ENCODE measurements around the gene ALKBH7.

The ALKBH7 gene

GRCh38 chr19:6402058-6402457, 29.5 kb downstream of the ALKBH7 start:
- FAIRE-seq: no peak

DNA sequence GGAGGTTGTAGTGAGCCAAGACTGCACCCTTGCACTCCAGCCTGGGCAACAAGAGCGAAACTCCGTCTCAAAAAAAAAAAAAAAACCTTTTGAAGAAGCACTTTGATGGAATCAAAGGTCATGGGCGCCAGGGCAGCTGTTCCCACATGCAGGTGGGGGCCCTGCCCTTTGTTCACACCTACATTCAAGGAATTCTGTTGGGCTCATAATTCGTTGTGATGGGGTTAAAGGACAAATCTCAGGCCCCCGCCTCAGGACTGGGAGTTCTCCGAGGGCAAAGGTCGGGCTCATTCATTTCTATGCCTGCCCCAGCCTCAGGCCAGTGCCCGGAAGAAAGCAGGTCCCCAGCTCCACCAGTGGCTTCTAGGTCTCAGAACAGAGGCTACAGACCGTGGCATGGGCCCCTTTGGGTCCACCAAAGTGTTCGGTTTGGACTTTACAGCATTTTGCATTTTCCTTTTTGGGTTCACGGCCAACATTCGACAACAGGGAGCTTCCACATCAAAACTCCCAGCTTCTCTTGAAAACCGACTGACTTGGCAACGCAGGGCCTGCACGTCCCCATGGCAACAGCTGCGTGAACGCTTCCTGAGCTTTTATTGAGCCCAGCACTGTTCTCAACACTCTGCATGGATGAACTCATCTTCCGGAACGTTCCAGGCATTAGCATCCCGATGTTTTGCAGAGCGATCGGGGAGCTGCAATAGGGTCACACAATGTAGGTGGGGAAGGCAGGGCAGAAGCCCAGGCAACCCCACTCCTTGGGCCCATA, 30.4 kb downstream of the ALKBH7 start:
- no peak for FAIRE-seq

GRCh38 chr19:6406401-6406800, 33.8 kb downstream of the ALKBH7 start:
- no peak for FAIRE-seq

DNA sequence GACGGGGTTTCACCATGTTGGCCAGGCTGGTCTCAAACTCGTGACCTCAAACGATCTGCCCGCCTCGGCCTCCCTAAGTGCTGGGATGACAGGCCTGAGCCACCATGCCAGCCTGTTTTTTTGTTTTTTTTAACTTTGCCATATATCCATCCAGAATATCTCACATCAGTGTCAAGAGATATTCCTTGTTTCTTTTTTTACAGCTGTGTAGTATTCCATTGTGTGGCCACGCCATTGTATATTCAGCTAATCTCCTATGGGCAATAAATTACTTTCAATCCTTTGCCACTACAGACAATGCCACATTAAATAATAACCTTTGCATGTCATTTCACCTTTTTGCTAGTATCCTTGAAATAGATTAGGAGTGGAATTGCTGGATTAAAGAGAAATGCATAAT, 36.8 kb downstream of the ALKBH7 start:
- no peak for FAIRE-seq

- no peak for FAIRE-seq
Measured at GRCh38 chr19:6412061-6412446, 39.5 kb downstream of the ALKBH7 start.

GRCh38 chr19:6412447-6413091, 40.0 kb downstream of the ALKBH7 start:
- no peak for FAIRE-seq

DNA sequence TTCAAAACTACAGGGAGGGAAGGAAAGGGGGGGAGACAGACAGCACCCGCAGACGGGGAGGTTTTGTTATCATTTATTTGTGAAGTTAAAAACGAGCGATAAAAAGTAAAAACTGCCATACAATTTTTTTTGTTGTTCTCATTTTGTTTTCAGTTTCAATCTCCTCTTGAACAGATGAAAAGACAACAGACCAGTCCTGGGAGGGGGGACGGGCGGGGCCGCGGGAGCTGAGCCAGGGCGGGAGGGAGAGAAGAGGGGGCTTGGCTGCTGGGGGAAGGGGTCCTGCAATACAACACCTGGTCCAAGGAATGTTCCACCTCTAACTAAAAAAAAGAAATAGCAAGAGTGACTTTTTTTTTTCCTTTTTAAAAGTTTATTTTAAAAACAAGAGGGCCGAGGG, 40.7 kb downstream of the ALKBH7 start:
- no peak for FAIRE-seq

DNA sequence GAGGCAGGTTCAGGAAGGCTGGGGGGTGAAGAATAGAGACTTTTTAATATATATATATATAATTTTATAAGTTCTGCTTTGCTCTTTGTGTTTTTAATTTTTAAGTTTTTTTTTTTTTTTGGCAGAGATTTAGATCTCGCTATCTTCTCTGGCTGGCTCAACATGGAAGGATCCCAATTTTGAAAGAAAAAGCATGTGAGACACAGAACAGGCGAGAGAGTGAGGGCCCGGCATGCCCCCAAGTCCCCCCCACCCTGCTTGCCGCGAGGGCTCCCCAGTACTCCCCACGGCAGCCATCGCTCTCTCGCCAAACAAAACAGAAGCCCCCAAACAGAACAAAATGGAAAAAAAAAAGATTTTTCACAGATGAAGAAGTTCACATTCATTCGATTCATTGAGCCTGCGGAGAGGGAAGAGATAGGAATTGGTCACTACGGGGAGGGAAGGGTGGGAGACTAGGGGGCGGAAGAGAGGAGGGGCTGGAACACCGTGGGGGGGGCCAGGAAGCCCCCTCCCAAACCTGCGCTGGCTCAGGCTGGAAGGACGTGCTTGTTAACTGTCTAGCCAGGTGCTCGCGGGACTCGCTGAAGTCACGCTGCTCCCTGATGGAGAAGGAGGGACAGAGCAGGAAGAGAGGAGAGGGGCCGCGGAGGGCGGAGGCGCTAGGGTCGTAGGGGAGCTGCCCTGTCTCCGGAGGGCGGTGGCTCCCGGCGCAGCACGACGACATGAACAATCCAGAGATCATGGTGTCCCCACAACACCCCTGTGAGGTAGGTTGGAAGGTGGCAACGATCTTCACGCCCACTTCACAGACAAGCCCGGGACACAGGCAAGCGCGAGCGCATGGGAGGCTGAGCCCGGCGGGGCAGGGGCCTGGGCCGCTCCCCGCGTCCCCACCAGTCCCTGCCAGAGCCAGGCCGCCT, 41.4 kb downstream of the ALKBH7 start:
- no peak for FAIRE-seq

DNA sequence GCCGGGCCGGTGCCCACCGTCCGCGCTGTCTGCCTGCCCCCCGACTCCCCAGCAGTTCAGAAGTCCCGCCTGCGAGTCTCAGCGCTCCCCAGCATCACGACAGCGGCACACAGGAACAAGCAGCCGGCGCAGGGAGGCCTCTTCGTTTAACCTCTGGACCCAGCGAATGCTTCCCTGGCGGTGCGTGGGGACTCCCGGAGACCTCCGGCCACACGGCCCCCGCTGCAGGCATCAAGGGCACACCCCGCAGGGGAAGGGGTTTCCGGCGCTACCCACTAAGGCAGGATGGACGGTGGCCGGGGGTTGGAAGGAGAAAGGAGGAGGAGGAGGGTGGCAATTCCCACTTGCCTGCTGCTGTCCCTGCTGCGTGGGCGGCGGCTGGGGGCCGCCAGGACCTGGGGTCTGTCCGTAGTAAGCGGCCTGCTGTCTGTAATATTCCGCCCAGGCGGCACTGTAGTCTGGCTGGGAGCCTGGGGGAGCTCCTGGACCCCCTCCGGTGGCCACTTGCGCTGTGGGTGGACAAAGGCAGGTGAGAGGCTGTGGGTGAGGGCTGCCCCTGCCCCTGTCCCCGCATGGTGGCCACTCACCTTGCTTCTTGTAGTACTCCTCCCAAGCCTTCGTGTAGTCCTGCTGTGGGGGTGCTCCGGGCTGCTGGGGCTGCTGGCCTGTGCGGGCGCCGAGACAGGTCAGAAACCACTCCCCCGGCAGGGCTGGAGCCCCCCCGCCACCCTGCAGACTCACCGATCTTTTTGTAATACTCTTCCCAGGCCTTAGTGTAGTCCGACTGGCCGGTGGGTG, 42.4 kb downstream of the ALKBH7 start:
- FAIRE-seq: no peak

GRCh38 chr19:6415591-6416190, 43.1 kb downstream of the ALKBH7 start:
- FAIRE-seq: no peak

DNA sequence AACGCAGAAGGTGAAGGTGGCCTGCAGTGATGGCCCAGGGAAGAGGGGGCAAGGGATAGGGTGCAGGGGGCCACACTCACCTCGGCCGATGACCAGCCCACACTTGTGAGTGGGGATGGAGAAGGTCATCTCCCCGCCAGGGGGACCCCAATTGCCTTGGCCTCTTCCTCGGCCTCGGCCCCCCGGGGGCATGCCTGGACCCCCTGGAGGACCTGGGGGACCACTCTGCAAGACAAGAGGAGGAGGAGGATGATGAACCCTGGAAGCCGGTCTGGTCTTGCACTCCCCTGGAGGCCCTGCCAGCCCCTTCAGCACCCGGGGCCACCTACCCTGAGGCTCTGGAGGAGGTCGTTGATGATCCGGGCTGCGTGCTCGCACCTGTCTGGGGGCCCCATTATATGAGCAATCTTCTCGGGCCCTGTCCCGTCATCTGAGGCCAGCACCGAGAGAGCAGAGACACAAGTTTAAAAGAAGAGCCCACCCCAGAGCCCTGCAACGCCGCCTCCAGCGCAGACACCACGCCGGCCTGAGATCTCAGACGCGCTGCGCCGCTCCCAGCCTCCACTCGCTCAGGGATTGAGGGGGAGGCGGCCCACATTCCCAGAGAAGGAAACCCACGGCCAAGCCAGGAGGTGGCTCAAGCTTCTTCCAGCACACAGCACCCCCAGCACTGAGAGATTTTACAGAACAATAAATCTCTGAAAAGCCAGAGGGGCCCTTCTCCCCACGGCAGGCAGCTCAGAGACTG, 44.2 kb downstream of the ALKBH7 start:
- FAIRE-seq: no peak

DNA sequence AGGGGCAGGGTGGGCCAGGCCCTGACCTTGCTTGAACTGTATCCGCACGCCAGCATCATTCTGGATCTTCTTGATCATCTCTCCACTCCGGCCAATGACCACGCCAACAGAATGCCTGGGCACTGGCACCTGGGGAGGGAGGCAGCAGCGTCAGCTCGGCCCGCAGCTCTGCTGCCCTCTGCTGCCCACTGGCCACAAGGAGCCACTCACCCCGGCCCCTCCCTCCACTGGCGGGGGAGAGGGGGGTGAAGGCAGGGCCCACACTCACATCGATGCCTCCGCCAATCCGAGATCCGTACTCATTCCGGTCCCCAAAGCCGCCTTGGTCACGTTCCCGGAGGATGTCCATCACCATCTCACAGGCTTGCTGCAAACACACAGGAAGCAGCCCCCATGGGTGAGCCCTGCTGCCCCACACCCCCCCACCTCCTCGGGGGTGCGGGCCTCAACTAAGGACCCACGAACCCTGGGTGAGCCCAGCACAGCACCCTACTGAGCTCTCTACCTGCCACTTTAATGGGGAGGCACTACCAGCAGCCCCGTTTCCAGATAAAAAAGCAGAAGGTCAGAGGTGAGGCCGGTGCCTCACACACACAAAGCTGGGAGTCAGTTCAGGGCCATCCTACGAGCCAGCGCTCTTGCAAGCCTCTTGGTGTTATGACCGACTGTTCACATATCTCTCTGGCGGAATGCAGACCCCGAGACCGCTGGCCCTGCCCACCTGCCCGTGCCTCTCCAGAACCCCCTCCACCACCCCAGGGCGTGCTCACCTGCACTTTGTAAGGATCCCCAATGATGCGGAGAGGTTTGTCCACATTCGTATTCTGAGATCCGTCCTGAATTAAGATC, 45.3 kb downstream of the ALKBH7 start:
- no peak for FAIRE-seq

DNA sequence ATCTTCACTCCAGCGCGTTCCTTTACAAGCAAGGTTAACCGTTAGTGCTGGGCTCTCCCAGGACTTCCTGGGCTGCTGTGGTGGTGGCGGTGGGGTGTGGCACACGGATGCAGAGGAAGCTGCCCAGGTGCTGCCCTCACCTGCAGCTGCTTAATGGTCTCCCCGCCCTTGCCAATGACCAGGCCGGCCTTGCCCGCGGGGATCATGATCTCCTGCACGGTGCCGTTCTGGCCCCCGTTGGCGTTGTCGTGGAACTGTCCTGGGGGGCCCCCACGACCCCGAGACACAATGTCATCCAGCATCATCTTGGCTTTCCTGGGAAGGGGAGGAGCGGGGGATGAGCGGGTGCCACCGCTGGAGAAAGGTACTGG, 46.0 kb downstream of the ALKBH7 start:
- no peak for FAIRE-seq

GRCh38 chr19:6421075-6422014, 48.8 kb downstream of the ALKBH7 start:
- no peak for FAIRE-seq

DNA sequence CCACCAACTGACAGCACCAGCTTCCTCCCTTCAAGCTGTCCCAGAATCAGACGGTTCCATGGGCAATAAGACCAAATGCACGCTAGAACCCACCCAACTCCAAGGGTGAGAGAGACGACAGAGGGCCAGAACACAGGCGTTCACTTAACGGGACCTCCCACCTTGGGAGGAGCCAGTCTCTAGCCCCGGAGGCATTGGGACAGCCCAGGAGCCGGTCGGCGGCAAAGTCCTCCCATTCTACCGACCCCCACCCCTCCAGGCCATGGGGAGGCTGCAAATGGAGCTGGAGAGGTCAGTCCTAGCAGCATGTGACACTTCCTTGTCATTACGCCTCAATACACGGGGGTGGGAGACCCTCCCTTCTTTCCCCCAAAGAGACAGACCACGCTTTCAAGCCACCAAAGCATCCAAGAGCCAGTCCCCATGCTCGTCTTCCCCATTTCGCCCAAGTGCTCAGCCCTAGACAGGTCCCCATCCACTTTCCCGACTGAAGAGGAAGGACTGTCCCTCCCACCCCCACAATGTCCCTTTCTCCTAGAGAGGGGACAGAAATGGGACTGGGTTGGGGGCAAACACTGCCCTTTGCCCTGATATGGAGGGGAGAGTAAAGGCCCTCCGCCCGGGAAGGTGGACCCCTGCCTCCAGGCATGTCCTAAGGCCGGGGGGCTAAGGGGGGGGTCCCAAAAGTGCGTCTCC, 51.1 kb downstream of the ALKBH7 start:
- FAIRE-seq: no peak

GRCh38 chr19:6424195-6424938, 51.8 kb downstream of the ALKBH7 start, which contains the start of gene KHSRP:
KHSRP (minus strand) TSS chr19:6424811; CDS start chr19:6424701, 110 bp downstream.
- no peak for FAIRE-seq
